Measurements from ENCODE around the gene GRID1. TPM values are rescaled to one million over a fixed set of nuclear protein-coding genes. Genes with fewer than 3 reads are reported as not detected.

GRID1 gene
- total RNA-seq, 1 experiment from 2014 or later: not detected

GRCh38 chr10:85926986-85927385 is 439.6 kb downstream of the GRID1 start:
- no peak for DNase-seq (ENCODE audit: low read depth)

- no peak for DNase-seq (ENCODE audit: low read depth)
These were observed 440.5 kb downstream of the GRID1 start for GRCh38 chr10:85926136-85926535.

- no peak for DNase-seq (ENCODE audit: low read depth)
These were observed 441.3 kb downstream of the GRID1 start for GRCh38 chr10:85925201-85925750.

GRCh38 chr10:85924382-85925102 is 442.1 kb downstream of the GRID1 start:
- no peak for DNase-seq (ENCODE audit: low read depth)

GRCh38 chr10:85922356-85923129 is 444.1 kb downstream of the GRID1 start:
- DNase-seq (ENCODE audit: low read depth): no peak

GRCh38 chr10:85921789-85922188 is 444.8 kb downstream of the GRID1 start:
- no peak for DNase-seq (ENCODE audit: low read depth)

GRCh38 chr10:85920311-85920710 is 446.3 kb downstream of the GRID1 start:
- DNase-seq (ENCODE audit: low read depth): no peak

- no peak for DNase-seq (ENCODE audit: low read depth)
These were observed 447.0 kb downstream of the GRID1 start for GRCh38 chr10:85919491-85920021.

GRCh38 chr10:85918371-85918770 is 448.2 kb downstream of the GRID1 start:
- no peak for DNase-seq (ENCODE audit: low read depth)

- no peak for DNase-seq (ENCODE audit: low read depth)
These were observed 449.0 kb downstream of the GRID1 start for GRCh38 chr10:85917601-85918000.

GRCh38 chr10:85916994-85917573 is 449.5 kb downstream of the GRID1 start:
- DNase-seq (ENCODE audit: low read depth): no peak

- no peak for DNase-seq (ENCODE audit: low read depth)
These were observed 450.3 kb downstream of the GRID1 start for GRCh38 chr10:85916286-85916685.

GRCh38 chr10:85915245-85915846 is 451.2 kb downstream of the GRID1 start:
- no peak for DNase-seq (ENCODE audit: low read depth)

GRCh38 chr10:85914720-85915119 is 451.9 kb downstream of the GRID1 start:
- DNase-seq (ENCODE audit: low read depth): no peak

GRCh38 chr10:85908462-85908861 is 458.1 kb downstream of the GRID1 start:
- no peak for DNase-seq (ENCODE audit: low read depth)

GRCh38 chr10:85902051-85902450 is 464.5 kb downstream of the GRID1 start:
- no peak for DNase-seq (ENCODE audit: low read depth)

- no peak for DNase-seq (ENCODE audit: low read depth)
These were observed 465.0 kb downstream of the GRID1 start for GRCh38 chr10:85901599-85901998.

- no peak for DNase-seq (ENCODE audit: low read depth)
These were observed 466.1 kb downstream of the GRID1 start for GRCh38 chr10:85900487-85900886.

GRCh38 chr10:85900061-85900460 is 466.5 kb downstream of the GRID1 start:
- DNase-seq (ENCODE audit: low read depth): no peak

GRCh38 chr10:85891472-85891871 is 475.1 kb downstream of the GRID1 start:
- DNase-seq (ENCODE audit: low read depth): no peak

- no peak for DNase-seq (ENCODE audit: low read depth)
These were observed 478.0 kb downstream of the GRID1 start for GRCh38 chr10:85888559-85888958.

- no peak for DNase-seq (ENCODE audit: low read depth)
These were observed 478.6 kb downstream of the GRID1 start for GRCh38 chr10:85888004-85888403.

All from M059J (cell line).